SU-DHL-6 (cell line): ENCODE results near the gene BSG.

Experiments used
- H2AFZ ChIP-seq: fragments of 200-600 bp; sonication (generic); 2 replicates; pipeline ENCODE4 v1.6.1; 2014; ENCODE audit warnings: low read depth, mild to moderate bottlenecking, moderate library complexity, mixed read lengths, antibody characterized with exemption, low read length; ENCODE audit not compliant: severe bottlenecking
- H3F3A ChIP-seq: fragments of 200-600 bp; shearing (Covaris generic); 2 replicates; pipeline ENCODE4 v1.6.0; 2016; ENCODE audit warnings: antibody characterized with exemption, mild to moderate bottlenecking; ENCODE audit not compliant: insufficient read depth
- H3K27ac ChIP-seq: fragments of 200-600 bp; sonication (generic); 2 replicates; pipeline ENCODE4 v1.5.1; 2016; ENCODE audit warnings: low read depth, mild to moderate bottlenecking, low read length, moderate library complexity, mixed read lengths
- H3K27me3 ChIP-seq: fragments of 200-600 bp; sonication (generic), shearing (Covaris generic); 2 replicates; pipeline ENCODE4 v1.6.0; 2014; ENCODE audit warnings: mild to moderate bottlenecking, low read length
- H3K36me3 ChIP-seq: fragments of 200-600 bp; sonication (generic); 2 replicates; pipeline ENCODE4 v1.6.1; 2014; ENCODE audit warnings: mild to moderate bottlenecking, low read length, mixed read lengths
- H3K4me2 ChIP-seq: fragments of 300-600, 200-600 bp; shearing (Covaris generic), sonication (generic); 2 replicates; pipeline ENCODE4 v1.6.0; 2014; ENCODE audit warnings: low read length, low read depth, mild to moderate bottlenecking; ENCODE audit not compliant: poor library complexity, severe bottlenecking
- H3K4me3 ChIP-seq: fragments of 200-600 bp; sonication (generic); 2 replicates; pipeline ENCODE4 v1.5.1; 2014; ENCODE audit warnings: antibody characterized with exemption, low read length, mild to moderate bottlenecking, mixed read lengths; ENCODE audit not compliant: insufficient read depth, poor library complexity, severe bottlenecking
- H3K79me2 ChIP-seq: fragments of 200-600 bp; sonication (generic); 2 replicates; pipeline ENCODE4 v1.6.1; 2014; ENCODE audit warnings: mild to moderate bottlenecking, low read length, moderate library complexity; ENCODE audit not compliant: insufficient read depth
- H3K9ac ChIP-seq: fragments of 200-600 bp; sonication (generic); 2 replicates; pipeline ENCODE4 v1.7.0; 2014; ENCODE audit warnings: mild to moderate bottlenecking, low read length
- H3K9me2 ChIP-seq: fragments of 200-600 bp; sonication (generic); replicated peaks from 2 replicates; pipeline ENCODE4 v1.6.1; 2014; ENCODE audit warnings: low read length; ENCODE audit not compliant: insufficient read depth
- H3K9me3 ChIP-seq: fragments of 200-600 bp; sonication (generic); 2 replicates; pipeline ENCODE4 v1.6.1; 2014; ENCODE audit warnings: low read length, mixed read lengths; ENCODE audit not compliant: insufficient read depth
- H4K20me1 ChIP-seq: fragments of 200-600 bp; sonication (generic); 2 replicates; pipeline ENCODE4 v1.6.1; 2014; ENCODE audit warnings: low read depth, mild to moderate bottlenecking, antibody characterized with exemption, low read length, moderate library complexity, mixed read lengths
- CTCF ChIP-seq: fragments of 200-600 bp; sonication (generic); IDR thresholded peaks from one replicate; pipeline ENCODE4 v1.5.1; 2017; ENCODE audit warnings: antibody characterized with exemption, mild to moderate bottlenecking, low read length, moderate library complexity; ENCODE audit not compliant: insufficient read depth, poor library complexity, severe bottlenecking
- EZH2phosphoT487 ChIP-seq: fragments of 200-600 bp; sonication (generic), shearing (Covaris generic); conservative IDR thresholded peaks from 2 replicates; pipeline ENCODE4 v1.6.1; 2018; ENCODE audit warnings: mild to moderate bottlenecking, antibody characterized with exemption, low read length, moderate library complexity, mixed read lengths

Gene BSG

GRCh38 chr19:577439-578392, 5.3 kb downstream of the BSG start:
- no peak overlapping the region for H2AFZ ChIP-seq
- no peaks in the 10 kb centered on the region for H3K9me2 ChIP-seq
- H3K79me2 ChIP-seq: peaks cover 65% of the 10 kb centered on the region
- no peak overlapping the region for H3K4me3 ChIP-seq
- no peaks in the 10 kb centered on the region for H3K27me3 ChIP-seq
- H3K4me2 ChIP-seq: no peak overlapping the region
- H4K20me1 ChIP-seq: no peaks in the 10 kb centered on the region
- no peak overlapping the region for H3K27ac ChIP-seq
- no peaks in the 10 kb centered on the region for H3F3A ChIP-seq
- TF ChIP-seq CTCF (no peak), EZH2phosphoT487 (no peak)
- H3K9ac ChIP-seq: no peak overlapping the region
- H3K36me3 ChIP-seq: no peaks in the 10 kb centered on the region
- H3K9me3 ChIP-seq: no peaks in the 10 kb centered on the region

DNA sequence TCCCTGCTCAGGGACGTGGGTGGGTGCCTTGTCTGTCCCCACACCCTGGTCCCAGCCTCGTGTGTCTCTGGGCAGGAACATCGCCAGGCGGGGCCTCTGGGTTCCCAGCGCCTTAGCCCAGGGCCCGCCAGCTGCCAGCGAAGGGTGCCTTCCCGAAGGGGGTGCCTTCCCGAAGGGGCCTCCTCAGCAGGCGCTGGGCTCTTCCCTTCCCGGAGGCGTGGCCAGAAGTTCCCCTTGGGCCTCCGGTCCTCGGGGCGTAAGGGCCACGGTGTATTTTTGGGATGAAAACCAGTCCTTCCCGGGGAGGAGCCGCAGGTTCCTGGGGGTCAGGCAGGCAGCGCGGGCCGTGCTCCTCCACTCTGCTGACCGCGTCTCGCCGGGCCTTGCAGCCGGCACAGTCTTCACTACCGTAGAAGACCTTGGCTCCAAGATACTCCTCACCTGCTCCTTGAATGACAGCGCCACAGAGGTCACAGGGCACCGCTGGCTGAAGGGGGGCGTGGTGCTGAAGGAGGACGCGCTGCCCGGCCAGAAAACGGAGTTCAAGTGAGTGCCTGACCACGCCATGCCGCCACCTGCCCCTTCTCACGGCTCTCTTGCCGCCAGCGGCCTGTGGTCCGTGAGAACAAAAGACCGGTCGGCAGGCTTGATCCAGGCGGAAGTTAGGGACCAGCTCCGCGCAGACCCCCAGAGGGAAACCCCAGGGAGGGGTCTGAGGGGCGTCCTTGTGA, 6.9 kb downstream of the BSG start:
- no peaks in the 10 kb centered on the region for H4K20me1 ChIP-seq
- peaks cover 49% of the 10 kb centered on the region for H3K79me2 ChIP-seq
- no peak overlapping the region for H3K4me3 ChIP-seq
- H3K36me3 ChIP-seq: no peaks in the 10 kb centered on the region
- H3K27ac ChIP-seq: no peak overlapping the region
- TF ChIP-seq CTCF: no peak
- no peak for TF ChIP-seq EZH2phosphoT487
- no peaks in the 10 kb centered on the region for H3K9me3 ChIP-seq
- no peaks in the 10 kb centered on the region for H3K27me3 ChIP-seq
- no peaks in the 10 kb centered on the region for H3K9me2 ChIP-seq
- H3F3A ChIP-seq: no peaks in the 10 kb centered on the region
- H2AFZ ChIP-seq: no peak overlapping the region
- no peak overlapping the region for H3K4me2 ChIP-seq
- no peak overlapping the region for H3K9ac ChIP-seq

GRCh38 chr19:579842-580155, 7.4 kb downstream of the BSG start:
- Histone ChIP-seq H3K9me3 (no peaks in the 10 kb centered on the region), H3K36me3 (no peaks in the 10 kb centered on the region)

More at GRCh38 chr19:579842-580155, 7.4 kb downstream of the BSG start:
- Histone ChIP-seq H4K20me1 (no peaks in the 10 kb centered on the region; the same call in 1 of the 2 replicates), H3K4me3 (no peak overlapping the region), H3K27ac (no peak overlapping the region), H2AFZ (no peak overlapping the region), H3K9ac (no peak overlapping the region), H3K4me2 (no peak overlapping the region), H3K79me2 (peaks cover 44% of the 10 kb centered on the region), H3K9me2 (no peaks in the 10 kb centered on the region), H3F3A (no peaks in the 10 kb centered on the region), H3K27me3 (no peaks in the 10 kb centered on the region)
- TF ChIP-seq CTCF: no peak
- no peak for TF ChIP-seq EZH2phosphoT487
